ENCODE results near the gene FXN.

The FXN gene

DNA sequence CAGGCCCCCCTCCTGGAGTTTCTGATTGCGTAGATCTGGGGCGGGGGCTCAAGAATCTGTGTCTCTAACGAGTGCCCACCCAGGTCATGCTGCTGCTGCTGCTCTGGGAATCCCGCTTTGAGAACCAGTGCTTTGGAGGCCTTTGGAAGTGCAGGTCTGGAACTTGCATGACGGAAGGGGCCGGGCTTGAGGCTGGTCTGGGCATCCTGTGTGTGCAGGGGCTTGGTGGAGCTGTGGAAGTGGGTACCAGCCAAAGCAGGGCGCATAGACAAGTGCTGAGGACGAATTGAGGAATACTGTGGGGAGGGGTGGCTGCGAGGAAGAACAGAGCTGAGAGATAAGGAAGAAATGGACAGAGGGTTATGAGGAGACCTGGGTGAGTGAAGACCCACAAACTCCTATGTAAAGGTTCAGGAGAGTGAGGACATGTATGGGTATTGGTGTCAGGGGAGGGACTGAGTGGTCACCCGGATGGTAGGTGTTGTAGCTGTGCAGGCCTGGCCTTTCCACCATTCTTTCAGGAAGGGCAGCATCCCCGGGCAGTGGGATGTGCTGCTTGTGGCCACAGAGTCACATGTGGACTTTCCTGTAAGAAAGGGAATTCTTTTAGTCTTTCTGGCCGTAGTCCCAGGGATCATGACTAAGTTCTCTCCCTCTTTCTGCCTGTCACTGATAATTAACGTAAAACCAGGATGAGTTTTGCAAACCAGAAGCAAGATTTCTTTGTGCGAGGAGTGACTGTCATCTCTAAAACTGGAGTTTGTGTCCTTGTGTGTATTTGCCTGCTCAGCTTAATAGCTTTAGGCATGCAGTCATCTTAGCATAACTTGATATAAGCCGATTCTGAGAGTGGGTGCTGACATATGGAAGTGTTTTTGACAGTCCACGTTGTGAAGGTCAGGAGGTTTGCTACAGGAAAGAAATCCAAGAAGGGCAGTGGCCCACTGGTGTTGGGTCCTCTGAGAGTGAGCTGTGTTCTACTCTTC is 95.2 kb downstream of the FXN start:
- Histone ChIP-seq H3K4me1 (ENCODE audit: insufficient read depth, low read length) (peaks cover 16% of the 10 kb centered on the region), H3K27me3 (ENCODE audit: insufficient read depth, low read length) (no peaks in the 10 kb centered on the region), H3K9ac (ENCODE audit: low read depth, low read length) (no peak overlapping the region), H3K9me3 (ENCODE audit: insufficient read depth, low read depth, low read length) (no peaks in the 10 kb centered on the region), H3K4me3 (ENCODE audit: low read length) (no peak overlapping the region), H3K27ac (ENCODE audit: low read length) (no peak overlapping the region), H3K36me3 (ENCODE audit: insufficient read depth, low read depth, low read length) (peaks cover 10% of the 10 kb centered on the region; the same call in 1 of the 2 replicates)

DNA sequence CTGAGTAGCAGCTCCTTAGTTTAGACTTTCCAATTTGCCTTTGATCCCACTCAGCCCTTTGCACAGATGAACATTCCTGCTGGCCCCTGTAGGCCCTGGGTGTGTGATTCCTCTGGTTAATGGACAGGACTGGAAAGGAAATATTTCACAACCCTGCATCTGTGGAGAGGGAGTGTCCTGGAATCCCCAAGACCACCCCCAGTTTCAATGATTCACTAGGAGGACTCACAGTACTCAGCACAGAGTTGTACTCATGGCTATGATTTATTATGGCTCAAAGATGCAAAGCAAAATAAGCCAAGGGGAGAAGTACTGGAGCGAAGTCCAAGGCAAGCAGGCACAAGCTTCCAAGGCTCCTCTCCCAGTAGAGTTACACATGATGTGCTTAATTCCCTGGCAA is 96.1 kb downstream of the FXN start:
- Histone ChIP-seq H3K9ac (ENCODE audit: low read depth, low read length) (no peak overlapping the region), H3K9me3 (ENCODE audit: insufficient read depth, low read depth, low read length) (no peaks in the 10 kb centered on the region), H3K4me3 (ENCODE audit: low read length) (no peak overlapping the region), H3K27me3 (ENCODE audit: insufficient read depth, low read length) (no peaks in the 10 kb centered on the region), H3K4me1 (ENCODE audit: insufficient read depth, low read length) (peaks cover 16% of the 10 kb centered on the region), H3K36me3 (ENCODE audit: insufficient read depth, low read depth, low read length) (peaks cover 10% of the 10 kb centered on the region; the same call in 1 of the 2 replicates), H3K27ac (ENCODE audit: low read length) (no peak overlapping the region)

DNA sequence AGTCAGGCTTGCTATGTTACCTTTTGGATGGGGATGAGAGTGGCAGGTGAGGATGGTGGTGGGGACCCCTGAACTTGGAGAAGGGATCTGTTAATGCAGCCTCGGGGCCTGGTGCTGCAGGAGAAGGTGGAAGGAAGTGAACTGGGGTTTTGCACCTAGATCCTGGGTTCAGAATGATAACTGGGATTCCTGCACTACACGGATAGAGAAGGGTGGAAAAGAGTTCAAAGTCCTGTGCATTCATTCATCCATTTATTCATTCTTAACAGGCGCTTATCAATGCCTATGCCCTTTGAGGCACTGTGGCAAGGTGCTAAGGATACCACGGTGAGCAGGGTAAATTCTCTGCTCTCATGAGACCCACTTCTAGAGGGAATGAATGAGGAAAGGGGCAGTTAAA is 96.8 kb downstream of the FXN start:
- Histone ChIP-seq H3K4me1 (ENCODE audit: insufficient read depth, low read length) (peaks cover 16% of the 10 kb centered on the region), H3K4me3 (ENCODE audit: low read length) (no peak overlapping the region), H3K9ac (ENCODE audit: low read depth, low read length) (no peak overlapping the region), H3K9me3 (ENCODE audit: insufficient read depth, low read depth, low read length) (no peaks in the 10 kb centered on the region), H3K36me3 (ENCODE audit: insufficient read depth, low read depth, low read length) (peaks cover 10% of the 10 kb centered on the region), H3K27me3 (ENCODE audit: insufficient read depth, low read length) (no peaks in the 10 kb centered on the region), H3K27ac (ENCODE audit: low read length) (no peak overlapping the region)

DNA sequence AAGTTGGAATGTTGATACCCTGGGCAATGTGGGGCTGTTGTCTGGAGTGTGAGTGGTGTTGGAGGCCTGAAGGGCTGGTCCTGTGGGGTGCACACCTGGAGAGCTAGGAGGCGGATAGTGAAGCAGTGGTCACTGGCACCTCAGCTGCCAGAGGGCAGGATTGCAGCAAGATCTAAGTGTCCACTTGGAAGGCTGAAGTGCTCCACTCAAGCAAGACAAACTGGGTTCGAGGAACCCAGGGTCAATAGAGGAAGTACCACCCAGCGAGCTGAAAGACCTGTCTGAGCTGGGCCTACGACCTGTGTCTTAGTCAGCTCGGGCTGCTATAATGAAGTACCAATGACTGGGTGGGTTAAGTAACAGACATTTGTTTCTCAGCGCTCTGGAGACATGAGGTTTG is 98.9 kb downstream of the FXN start:
- H3K9ac ChIP-seq (ENCODE audit: low read depth, low read length): no peak overlapping the region
- H3K27ac ChIP-seq (ENCODE audit: low read length): no peak overlapping the region
- H3K9me3 ChIP-seq (ENCODE audit: insufficient read depth, low read depth, low read length): no peaks in the 10 kb centered on the region

DNA sequence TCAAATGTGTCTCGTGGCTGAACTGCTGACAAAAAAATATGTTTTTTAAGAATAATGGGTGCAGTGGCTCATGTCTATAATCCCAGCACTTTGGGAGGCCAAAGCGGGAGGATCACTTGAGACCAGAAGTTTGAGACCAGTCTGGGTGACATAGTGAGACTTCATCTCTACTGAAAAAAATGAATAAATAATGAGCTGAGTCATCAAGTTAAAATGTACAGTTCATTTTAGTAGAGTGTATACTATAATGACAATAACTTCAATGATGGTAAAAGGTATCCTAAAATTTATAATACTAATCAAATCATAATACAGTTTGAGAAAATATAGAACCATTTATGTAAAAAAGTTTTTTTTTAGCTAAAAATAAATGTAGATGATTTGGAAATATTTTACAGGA is 100.6 kb downstream of the FXN start:
- H3K9ac ChIP-seq (ENCODE audit: low read depth, low read length): no peak overlapping the region
- H3K4me1 ChIP-seq (ENCODE audit: insufficient read depth, low read length): peaks cover 9% of the 10 kb centered on the region
- no peak overlapping the region for H3K4me3 ChIP-seq (ENCODE audit: low read length)
- H3K36me3 ChIP-seq (ENCODE audit: insufficient read depth, low read depth, low read length): peaks cover 19% of the 10 kb centered on the region
- H3K9me3 ChIP-seq (ENCODE audit: insufficient read depth, low read depth, low read length): no peaks in the 10 kb centered on the region
- H3K27ac ChIP-seq (ENCODE audit: low read length): no peak overlapping the region
- no peaks in the 10 kb centered on the region for H3K27me3 ChIP-seq (ENCODE audit: insufficient read depth, low read length)

More for the DNA sequence above, 98.9 kb downstream of the FXN start:
- Histone ChIP-seq H3K4me1 (ENCODE audit: insufficient read depth, low read length) (peaks cover 11% of the 10 kb centered on the region), H3K36me3 (ENCODE audit: insufficient read depth, low read depth, low read length) (peaks cover 15% of the 10 kb centered on the region), H3K27me3 (ENCODE audit: insufficient read depth, low read length) (no peaks in the 10 kb centered on the region), H3K4me3 (ENCODE audit: low read length) (no peak overlapping the region)

DNA sequence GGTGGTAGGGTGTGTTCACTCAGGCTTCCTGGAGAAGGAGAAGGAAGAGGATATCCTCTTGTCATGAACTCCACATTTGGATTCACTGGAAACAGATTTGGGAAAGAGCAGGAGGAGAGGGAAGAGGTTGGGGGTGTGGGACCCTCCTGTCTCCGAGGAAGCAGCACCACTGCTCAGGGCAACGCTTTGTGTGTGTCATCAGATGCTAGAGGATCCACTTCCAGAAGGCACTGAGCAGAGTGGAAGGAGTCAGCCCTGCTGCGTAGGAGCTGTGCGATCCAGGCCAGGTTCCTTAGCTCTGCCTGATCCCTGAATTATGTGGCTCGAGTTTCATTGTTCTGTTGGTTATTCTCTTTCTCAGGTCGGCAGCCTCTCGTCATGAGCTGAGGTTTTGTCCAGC is 101.2 kb downstream of the FXN start:
- H3K36me3 ChIP-seq (ENCODE audit: insufficient read depth, low read depth, low read length): peaks cover 19% of the 10 kb centered on the region
- H3K27me3 ChIP-seq (ENCODE audit: insufficient read depth, low read length): no peaks in the 10 kb centered on the region
- no peak overlapping the region for H3K9ac ChIP-seq (ENCODE audit: low read depth, low read length)
- H3K4me3 ChIP-seq (ENCODE audit: low read length): no peak overlapping the region
- H3K9me3 ChIP-seq (ENCODE audit: insufficient read depth, low read depth, low read length): no peaks in the 10 kb centered on the region
- H3K4me1 ChIP-seq (ENCODE audit: insufficient read depth, low read length): peaks cover 7% of the 10 kb centered on the region
- no peak overlapping the region for H3K27ac ChIP-seq (ENCODE audit: low read length)

DNA sequence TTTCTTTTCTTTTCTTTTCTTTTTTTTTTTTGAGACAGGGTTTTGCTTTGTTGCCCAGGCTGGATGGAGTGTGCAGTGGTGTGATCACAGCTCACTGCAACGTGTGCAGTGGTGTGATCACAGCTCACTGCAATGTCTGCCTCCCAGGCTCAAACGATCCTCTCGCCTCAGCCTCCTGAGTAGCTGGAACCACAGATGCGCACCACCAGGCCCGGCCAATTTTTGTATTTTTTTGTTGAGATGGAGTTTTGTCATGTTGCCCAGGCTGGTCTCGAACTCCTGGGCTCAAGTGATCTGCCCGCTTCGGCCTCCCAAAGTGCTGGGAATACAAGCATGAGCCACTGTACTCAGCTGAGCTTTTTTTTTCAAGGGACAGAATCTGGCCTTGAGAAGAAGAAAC is 101.8 kb downstream of the FXN start:
- no peak overlapping the region for H3K9ac ChIP-seq (ENCODE audit: low read depth, low read length)
- H3K9me3 ChIP-seq (ENCODE audit: insufficient read depth, low read depth, low read length): no peaks in the 10 kb centered on the region
- H3K36me3 ChIP-seq (ENCODE audit: insufficient read depth, low read depth, low read length): peaks cover 19% of the 10 kb centered on the region
- H3K27me3 ChIP-seq (ENCODE audit: insufficient read depth, low read length): no peaks in the 10 kb centered on the region
- H3K4me3 ChIP-seq (ENCODE audit: low read length): no peak overlapping the region
- H3K27ac ChIP-seq (ENCODE audit: low read length): no peak overlapping the region
- peaks cover 3% of the 10 kb centered on the region; the same call in 1 of the 2 replicates for H3K4me1 ChIP-seq (ENCODE audit: insufficient read depth, low read length)

DNA sequence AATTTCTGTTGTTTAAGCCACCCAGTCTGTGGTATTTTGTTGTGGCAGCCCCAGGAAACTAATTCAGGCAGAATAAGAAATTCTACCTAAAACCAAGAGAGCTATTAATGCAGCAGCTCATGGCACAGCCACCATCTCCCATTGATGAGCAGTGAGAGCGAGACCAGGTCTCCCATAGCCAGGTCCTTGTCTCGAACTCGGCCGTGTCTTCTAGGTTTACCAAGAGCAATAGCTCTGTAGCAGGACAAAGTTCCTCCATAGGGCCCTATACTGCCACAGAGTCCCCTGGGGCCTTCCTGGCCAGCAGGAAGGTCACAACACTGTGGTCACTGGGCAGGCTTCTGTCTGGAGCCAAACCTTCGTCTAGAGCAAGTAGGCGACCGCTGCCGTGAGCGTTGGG is 104.0 kb downstream of the FXN start:
- Histone ChIP-seq H3K9me3 (ENCODE audit: insufficient read depth, low read depth, low read length) (no peaks in the 10 kb centered on the region), H3K27me3 (ENCODE audit: insufficient read depth, low read length) (no peaks in the 10 kb centered on the region), H3K9ac (ENCODE audit: low read depth, low read length) (no peak overlapping the region), H3K36me3 (ENCODE audit: insufficient read depth, low read depth, low read length) (peaks cover 14% of the 10 kb centered on the region), H3K4me1 (ENCODE audit: insufficient read depth, low read length) (peaks cover 3% of the 10 kb centered on the region; the same call in 1 of the 2 replicates), H3K4me3 (ENCODE audit: low read length) (no peak overlapping the region), H3K27ac (ENCODE audit: low read length) (no peak overlapping the region)

DNA sequence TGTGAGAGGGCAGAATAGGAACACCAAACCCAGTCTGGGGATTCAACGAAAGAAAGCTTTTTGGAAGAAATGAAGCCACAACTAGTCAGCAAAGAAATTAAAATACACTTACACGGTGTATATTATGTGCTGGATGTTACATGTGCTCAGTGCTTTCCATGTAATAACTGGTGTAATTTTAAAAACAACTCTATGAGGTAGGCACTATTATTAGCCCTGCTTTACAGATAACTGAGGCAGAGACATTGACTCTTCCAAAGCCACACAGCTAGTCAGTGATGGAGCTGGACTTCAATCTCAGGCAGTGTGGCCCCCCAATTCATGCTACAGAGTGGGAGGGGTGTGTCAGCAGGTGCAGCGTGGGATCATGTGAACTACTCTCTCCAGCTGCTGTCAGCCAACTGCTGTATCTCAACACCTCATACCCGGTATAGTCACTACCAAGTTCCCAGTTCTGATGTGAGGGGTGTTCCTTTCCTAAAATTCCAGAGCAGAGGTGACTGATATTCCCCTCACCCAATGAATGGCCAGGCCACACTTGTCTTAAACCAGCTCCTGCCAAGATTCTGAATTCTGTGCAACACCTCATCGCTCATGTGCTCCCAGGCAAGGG is 104.7 kb downstream of the FXN start:
- H3K9ac ChIP-seq (ENCODE audit: low read depth, low read length): no peak overlapping the region
- H3K36me3 ChIP-seq (ENCODE audit: insufficient read depth, low read depth, low read length): peaks cover 14% of the 10 kb centered on the region
- H3K27ac ChIP-seq (ENCODE audit: low read length): no peak overlapping the region
- H3K27me3 ChIP-seq (ENCODE audit: insufficient read depth, low read length): no peaks in the 10 kb centered on the region
- no peaks in the 10 kb centered on the region for H3K4me1 ChIP-seq (ENCODE audit: insufficient read depth, low read length)
- no peak overlapping the region for H3K4me3 ChIP-seq (ENCODE audit: low read length)
- no peaks in the 10 kb centered on the region for H3K9me3 ChIP-seq (ENCODE audit: insufficient read depth, low read depth, low read length)

DNA sequence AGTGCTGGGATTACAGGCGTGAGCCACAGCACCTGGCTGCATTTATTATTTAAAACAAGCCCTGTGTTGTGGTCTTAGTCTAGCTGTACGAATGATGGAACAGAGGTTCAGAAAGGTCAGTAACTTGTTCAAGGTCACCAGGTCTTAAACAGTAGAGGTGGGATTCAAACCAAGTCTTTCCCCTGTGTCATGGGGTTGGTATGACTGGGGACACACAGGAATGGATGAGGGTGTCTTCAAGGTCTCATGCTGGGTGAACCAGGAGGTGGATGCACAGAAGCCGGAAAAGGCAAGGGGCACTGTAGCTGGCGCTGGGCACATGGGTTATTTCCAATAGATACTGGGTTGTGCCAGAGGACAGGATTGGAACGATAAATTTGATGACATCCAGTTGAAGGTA is 106.3 kb downstream of the FXN start:
- no peak overlapping the region for H3K4me3 ChIP-seq (ENCODE audit: low read length)
- H3K27ac ChIP-seq (ENCODE audit: low read length): no peak overlapping the region
- no peaks in the 10 kb centered on the region for H3K9me3 ChIP-seq (ENCODE audit: insufficient read depth, low read depth, low read length)
- no peaks in the 10 kb centered on the region for H3K27me3 ChIP-seq (ENCODE audit: insufficient read depth, low read length)
- H3K36me3 ChIP-seq (ENCODE audit: insufficient read depth, low read depth, low read length): peaks cover 14% of the 10 kb centered on the region
- H3K9ac ChIP-seq (ENCODE audit: low read depth, low read length): no peak overlapping the region
- no peaks in the 10 kb centered on the region for H3K4me1 ChIP-seq (ENCODE audit: insufficient read depth, low read length)

DNA sequence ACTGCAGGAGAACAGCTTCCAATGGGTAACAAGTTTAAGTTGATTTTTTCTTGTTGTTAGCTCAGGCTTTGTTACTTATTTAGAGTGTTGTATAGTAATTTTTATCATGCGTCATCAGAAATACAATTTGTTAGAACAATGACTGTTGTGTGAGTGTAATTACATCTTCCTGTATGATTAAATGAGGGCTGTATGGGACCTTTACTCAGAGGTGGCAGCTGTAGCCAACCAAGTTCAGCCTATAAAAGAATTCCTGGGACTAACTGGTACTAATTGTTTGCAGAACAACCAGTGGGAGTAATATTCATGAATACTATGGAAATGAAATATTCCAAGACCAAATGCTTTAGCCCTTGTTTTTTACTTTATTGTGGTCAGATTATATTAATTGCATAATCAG is 107.7 kb downstream of the FXN start:
- peaks cover 4% of the 10 kb centered on the region; the same call in 1 of the 2 replicates for H3K36me3 ChIP-seq (ENCODE audit: insufficient read depth, low read depth, low read length)
- H3K4me3 ChIP-seq (ENCODE audit: low read length): no peak overlapping the region
- no peaks in the 10 kb centered on the region for H3K4me1 ChIP-seq (ENCODE audit: insufficient read depth, low read length)
- H3K9me3 ChIP-seq (ENCODE audit: insufficient read depth, low read depth, low read length): no peaks in the 10 kb centered on the region
- no peak overlapping the region for H3K27ac ChIP-seq (ENCODE audit: low read length)
- no peak overlapping the region for H3K9ac ChIP-seq (ENCODE audit: low read depth, low read length)
- H3K27me3 ChIP-seq (ENCODE audit: insufficient read depth, low read length): no peaks in the 10 kb centered on the region
